ENCODE results near the gene MAGEC2.

The MAGEC2 gene, protein sequence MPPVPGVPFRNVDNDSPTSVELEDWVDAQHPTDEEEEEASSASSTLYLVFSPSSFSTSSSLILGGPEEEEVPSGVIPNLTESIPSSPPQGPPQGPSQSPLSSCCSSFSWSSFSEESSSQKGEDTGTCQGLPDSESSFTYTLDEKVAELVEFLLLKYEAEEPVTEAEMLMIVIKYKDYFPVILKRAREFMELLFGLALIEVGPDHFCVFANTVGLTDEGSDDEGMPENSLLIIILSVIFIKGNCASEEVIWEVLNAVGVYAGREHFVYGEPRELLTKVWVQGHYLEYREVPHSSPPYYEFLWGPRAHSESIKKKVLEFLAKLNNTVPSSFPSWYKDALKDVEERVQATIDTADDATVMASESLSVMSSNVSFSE

GRCh38 chrX:142204522-142205433, at the start of gene MAGEC2:
MAGEC2 (minus strand) TSS chrX:142205290; CDS start chrX:142203987, 1,303 bp downstream.
- no peak for DNase-seq

DNA sequence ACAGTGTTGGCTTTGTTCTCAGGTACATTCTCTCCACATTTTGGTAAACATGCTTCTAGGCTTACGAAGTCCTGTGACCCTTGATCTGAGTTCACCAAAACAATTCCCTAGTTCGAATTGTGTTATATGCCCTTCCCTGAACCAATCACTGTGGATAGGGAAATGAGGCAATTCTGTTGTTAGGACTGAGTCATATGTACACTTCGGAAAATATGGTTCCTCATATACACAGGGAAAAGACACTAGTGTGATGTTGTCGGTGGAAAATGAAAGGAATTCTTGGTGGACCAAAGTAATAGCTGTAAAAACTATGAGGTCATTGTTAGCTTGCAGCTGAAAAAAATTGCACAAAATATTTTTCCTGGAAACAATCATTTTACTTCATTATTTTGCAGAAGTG, 46.6 kb upstream of the MAGEC2 start:
- no peak for DNase-seq

DNA sequence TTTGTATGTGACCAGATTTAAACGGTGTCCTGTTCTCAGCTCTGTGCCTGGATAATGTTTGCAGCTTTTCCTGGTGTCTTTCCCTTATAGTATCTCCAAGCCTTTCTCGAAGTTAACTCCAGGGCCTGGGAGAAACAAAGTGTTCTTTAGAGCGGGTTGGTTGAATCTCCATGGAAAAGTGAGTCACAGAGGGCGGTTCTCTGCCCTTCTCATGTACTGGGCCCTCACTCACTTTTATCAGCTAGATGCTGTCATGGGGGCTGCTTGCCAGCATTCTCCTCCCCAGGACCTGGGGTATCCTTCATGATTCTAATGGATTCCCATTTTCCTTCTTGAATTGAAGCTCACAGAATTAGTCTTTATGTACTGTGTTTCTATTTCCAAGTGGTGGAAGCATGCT, 46.1 kb upstream of the MAGEC2 start:
- DNase-seq, result no peak

GRCh38 chrX:142250502-142250901, 45.4 kb upstream of the MAGEC2 start:
- DNase-seq, result no peak

DNA sequence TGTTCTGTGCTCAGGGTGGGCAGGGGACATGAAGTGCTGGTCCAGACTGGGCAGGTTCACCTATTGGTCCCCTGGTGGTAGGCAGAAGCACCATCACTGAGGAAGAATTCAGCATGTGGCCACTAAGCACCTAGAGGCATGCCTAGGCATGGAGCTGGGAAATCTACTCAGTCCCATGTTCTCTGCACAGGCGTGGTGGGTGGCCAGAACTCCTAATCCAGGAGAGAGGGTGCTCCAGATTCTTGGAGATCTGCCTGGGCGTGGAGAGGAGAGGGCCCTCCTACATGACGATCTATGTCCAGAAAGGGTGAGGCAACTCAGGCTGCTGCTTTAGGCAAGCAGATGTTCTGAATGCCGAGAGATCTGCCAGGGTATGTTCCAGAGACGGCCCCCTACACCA, 44.6 kb upstream of the MAGEC2 start:
- no peak for DNase-seq

GRCh38 chrX:142244568-142244967, 39.5 kb upstream of the MAGEC2 start:
- no peak for DNase-seq

GRCh38 chrX:142238536-142238935, 33.4 kb upstream of the MAGEC2 start:
- DNase-seq, result no peak

DNA sequence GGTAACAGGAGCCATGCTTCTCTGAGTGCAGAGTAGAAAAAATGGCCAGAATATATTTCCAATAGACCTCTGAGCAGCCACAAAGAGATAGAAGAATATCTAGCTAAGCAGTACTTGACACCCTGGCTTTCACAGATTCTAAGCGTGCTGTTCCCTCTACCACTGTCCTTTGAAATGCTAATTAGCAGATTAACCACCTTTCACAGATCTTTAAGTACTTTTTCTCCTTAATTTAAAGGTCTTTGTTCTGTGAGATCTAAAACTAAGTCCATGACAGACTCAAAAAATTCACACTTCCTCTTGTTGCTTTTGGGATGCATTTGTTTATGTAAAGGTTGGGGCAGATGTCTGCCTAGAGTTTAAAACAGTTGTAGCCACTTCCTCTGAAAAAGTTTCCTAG, 28.3 kb upstream of the MAGEC2 start:
- no peak for DNase-seq

GRCh38 chrX:142214081-142214480, 9.0 kb upstream of the MAGEC2 start:
- DNase-seq, result no peak

DNA sequence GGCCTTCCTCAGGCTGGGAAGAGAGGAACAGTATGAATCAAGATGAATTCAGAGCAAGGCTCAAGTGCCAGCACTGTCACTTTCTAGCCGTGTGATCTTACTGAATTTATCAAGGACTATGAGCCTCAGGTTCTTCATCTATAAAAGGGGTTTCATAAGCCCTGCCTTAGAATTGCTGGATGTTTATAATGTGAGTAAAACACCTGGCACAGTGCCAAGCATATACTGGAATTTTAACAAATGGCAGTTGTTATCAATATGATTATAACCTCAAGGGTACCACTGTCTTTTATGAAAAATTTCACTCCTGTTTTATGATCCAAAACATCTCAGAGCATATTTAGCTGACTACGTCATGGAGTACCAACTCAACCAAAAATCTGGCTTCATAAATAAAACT, 4.0 kb downstream of the MAGEC2 start:
- DNase-seq, result no peak

DNA sequence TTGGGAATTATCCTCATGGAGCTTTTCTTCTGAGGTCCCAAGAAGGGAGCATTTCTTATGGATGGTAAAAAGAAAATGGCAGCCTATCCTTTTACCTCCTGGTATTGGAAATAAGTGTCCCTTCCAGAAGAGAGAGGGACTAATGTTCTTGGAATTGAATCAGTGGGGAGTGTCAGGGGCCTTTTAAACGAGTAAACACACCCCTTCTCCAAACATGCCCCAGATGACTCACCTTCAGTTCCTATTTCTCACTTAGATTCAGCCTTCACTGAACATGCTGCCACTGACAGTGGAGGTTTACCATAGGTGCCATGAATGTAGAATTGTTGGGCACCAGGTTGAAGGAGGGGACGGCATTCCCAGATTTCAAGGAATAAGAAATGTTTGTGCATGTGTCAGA, 19.0 kb downstream of the MAGEC2 start:
- no peak for DNase-seq

DNA sequence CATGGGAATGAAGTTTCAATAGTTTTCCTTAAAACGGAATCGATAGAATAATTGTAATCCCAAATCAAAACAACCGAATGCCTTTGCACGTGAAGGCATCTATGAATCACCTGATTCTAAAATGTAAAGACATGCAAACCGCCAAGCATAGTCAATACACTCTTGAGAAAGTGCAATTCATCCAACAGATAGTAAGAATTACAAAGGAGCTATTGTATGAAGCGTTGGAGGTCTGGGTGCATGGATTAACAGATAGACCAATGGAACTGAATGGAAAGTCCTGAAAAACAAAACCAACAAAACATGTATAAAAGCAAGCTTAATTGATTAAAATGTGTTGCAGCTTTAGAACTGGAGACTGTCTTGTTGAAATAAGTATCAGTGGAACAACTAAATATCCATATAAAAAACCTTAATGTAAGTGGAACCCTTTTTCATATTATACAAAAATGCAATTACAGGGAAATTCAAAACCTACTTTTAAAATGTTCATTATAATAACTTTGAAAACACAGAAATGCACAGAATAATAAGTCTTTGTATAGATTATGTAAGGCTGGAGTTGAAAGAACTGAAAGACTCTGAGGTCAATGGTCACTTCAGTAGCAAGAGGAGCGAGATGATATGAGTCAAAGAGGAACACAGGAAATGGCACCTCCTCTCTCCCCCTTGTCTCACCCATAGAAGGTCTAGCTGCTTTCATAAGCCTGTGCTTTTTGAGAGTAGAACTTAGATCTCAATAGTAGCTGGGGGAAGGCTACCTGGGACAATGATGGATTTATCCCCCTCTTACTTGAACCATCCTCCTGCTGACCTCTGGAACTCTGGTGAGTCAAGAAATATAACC, 20.1 kb downstream of the MAGEC2 start:
- DNase-seq, result no peak

GRCh38 chrX:142156567-142156966, 48.5 kb downstream of the MAGEC2 start:
- DNase-seq, result peak; percentile 17

Data from NCI-H1092 treated with DMSO at 0.1 percent for 48 hours (cell line).